SK-MEL-5 (cell line): ENCODE results near the gene IFT25. TPM values are rescaled to one million over a fixed set of nuclear protein-coding genes. Genes with fewer than 3 reads are reported as not detected.

Source experiments
- total RNA-seq: library from RNA; depleted of rRNA; stranded (reverse); fragments of >200 nt; shearing (Covaris generic); gene quantifications from 2 replicates; pipeline ENCODE4 v1.2.3, GENCODE V29; 2014; rRNA removed

Gene IFT25
- total RNA-seq, 1 experiment from 2014 or later, result 33.1 TPM

Other genes with a start within 250 kb of the IFT25 start
- 0.16 TPM in 1 of 2 replicates, not detected in the other for gene GLIS1, start 206.5 kb downstream of the IFT25 start, total RNA-seq
- 40.8 and 42.7 TPM in 2 replicates for gene NDC1, start 107.4 kb downstream of the IFT25 start, total RNA-seq
- gene YIPF1, start 55.9 kb downstream of the IFT25 start, total RNA-seq, result 37.5 and 41.8 TPM in 2 replicates
- gene DIO1, start 51.5 kb downstream of the IFT25 start, total RNA-seq, result not detected in 2 replicates
- gene LRRC42, start 651 bp upstream of the IFT25 start, total RNA-seq, result 20.4 and 21.5 TPM in 2 replicates
- not detected in 2 replicates for gene LDLRAD1, start 72.5 kb upstream of the IFT25 start, total RNA-seq
- gene TMEM59, start 107.5 kb upstream of the IFT25 start, total RNA-seq, result 535 and 546 TPM in 2 replicates
- gene TCEANC2, start 107.9 kb upstream of the IFT25 start, total RNA-seq, result 2.7 and 3.9 TPM in 2 replicates
- not detected in 2 replicates for gene CDCP2, start 207.3 kb upstream of the IFT25 start, total RNA-seq